Neural progenitor cell (in vitro differentiated cells): ENCODE data around the gene PRLR. TPM values are rescaled to one million over a fixed set of nuclear protein-coding genes. Genes with fewer than 3 reads are reported as not detected.

Experiments
- DNase-seq: peaks from one replicate; pipeline ENCODE4 v3.0.0-alpha.2; 2016; ENCODE audit warnings: low spot score
- H2AFZ ChIP-seq: fragments of 200-600 bp; sonication (generic); replicated peaks from 2 replicates; pipeline ENCODE4 v1.6.1; 2016; ENCODE audit warnings: antibody characterized with exemption
- H3F3A ChIP-seq: fragments of 200-600 bp; sonication (generic); 2 replicates; pipeline ENCODE4 v1.6.1; 2016; ENCODE audit warnings: antibody characterized with exemption, low read depth
- H3K27ac ChIP-seq: fragments of 200-600 bp; sonication (generic); 2 replicates; pipeline ENCODE4 v1.5.1; 2016; ENCODE audit warnings: mild to moderate bottlenecking
- H3K27me3 ChIP-seq: fragments of 200-600 bp; sonication (generic); 2 replicates; pipeline ENCODE4 v1.6.1; 2016; ENCODE audit warnings: mild to moderate bottlenecking, moderate library complexity
- H3K36me3 ChIP-seq: fragments of 200-600 bp; sonication (generic); 2 replicates; pipeline ENCODE4 v1.5.1; 2016
- H3K4me1 ChIP-seq: fragments of 200-600 bp; sonication (generic); 2 replicates; pipeline ENCODE4 v1.6.1; 2016; ENCODE audit warnings: mixed run types
- H3K4me2 ChIP-seq: fragments of 200-600 bp; sonication (generic); 2 replicates; pipeline ENCODE4 v1.6.1; 2016
- H3K4me3 ChIP-seq: fragments of 200-600 bp; sonication (generic); 2 replicates; pipeline ENCODE4 v1.5.1; 2016
- H3K79me2 ChIP-seq: fragments of 200-600 bp; sonication (generic); 2 replicates; pipeline ENCODE4 v1.6.1; 2016; ENCODE audit warnings: low read depth
- H3K9ac ChIP-seq: fragments of 200-600 bp; sonication (generic); 2 replicates; pipeline ENCODE4 v1.6.1; 2016
- H3K9me3 ChIP-seq: fragments of 200-600 bp; sonication (generic); 2 replicates; pipeline ENCODE4 v1.5.1; 2016; ENCODE audit warnings: low read depth
- H4K20me1 ChIP-seq: fragments of 200-600 bp; sonication (generic); 2 replicates; pipeline ENCODE4 v1.6.1; 2016; ENCODE audit warnings: low read depth
- H3K27ac Mint-ChIP-seq: 3 replicates; pipeline ENCODE4 v1.8.0; 2021; ENCODE audit warnings: mixed read lengths
- H3K27me3 Mint-ChIP-seq: 2 replicates; pipeline ENCODE4 v1.8.0; 2022; ENCODE audit warnings: low read depth, mild to moderate bottlenecking, inconsistent platforms, moderate library complexity, mixed read lengths; ENCODE audit not compliant: insufficient read depth
- H3K36me3 Mint-ChIP-seq: 3 replicates; pipeline ENCODE4 v1.8.0; 2021; ENCODE audit warnings: mixed read lengths
- H3K4me1 Mint-ChIP-seq: 3 replicates; pipeline ENCODE4 v1.8.0; 2021; ENCODE audit warnings: mixed read lengths
- H3K4me3 Mint-ChIP-seq: 3 replicates; pipeline ENCODE4 v1.8.0; 2021; ENCODE audit warnings: mild to moderate bottlenecking, moderate library complexity, mixed read lengths
- H3K9me3 Mint-ChIP-seq: 3 replicates; pipeline ENCODE4 v1.8.0; 2020; ENCODE audit warnings: mixed read lengths
- EZH2 ChIP-seq: fragments of 200-600 bp; sonication (generic); IDR thresholded peaks from 2 replicates; pipeline ENCODE4 v1.6.1; 2017; ENCODE audit warnings: antibody characterized with exemption, mild to moderate bottlenecking, moderate library complexity
- EZH2phosphoT487 ChIP-seq: fragments of 200-600 bp; sonication (generic); IDR thresholded peaks from 2 replicates; pipeline ENCODE4 v1.6.1; 2017; ENCODE audit warnings: antibody characterized with exemption
- total RNA-seq: library from RNA; depleted of rRNA; stranded (reverse); fragments of >200 nt; gene quantifications from 2 replicates; pipeline ENCODE4 v1.2.3, GENCODE V29; 2015; ENCODE audit warnings: low replicate concordance
- TF ChIP-seq, protein P1 (sequence below): fragments of 200-600 bp; sonication (generic); IDR thresholded peaks from 2 replicates; pipeline ENCODE4 v1.5.1; 2017; ENCODE audit warnings: antibody characterized with exemption, mild to moderate bottlenecking

PRLR gene
- total RNA-seq, 1 donor from 2014 or later: 0.51 TPM

DNA sequence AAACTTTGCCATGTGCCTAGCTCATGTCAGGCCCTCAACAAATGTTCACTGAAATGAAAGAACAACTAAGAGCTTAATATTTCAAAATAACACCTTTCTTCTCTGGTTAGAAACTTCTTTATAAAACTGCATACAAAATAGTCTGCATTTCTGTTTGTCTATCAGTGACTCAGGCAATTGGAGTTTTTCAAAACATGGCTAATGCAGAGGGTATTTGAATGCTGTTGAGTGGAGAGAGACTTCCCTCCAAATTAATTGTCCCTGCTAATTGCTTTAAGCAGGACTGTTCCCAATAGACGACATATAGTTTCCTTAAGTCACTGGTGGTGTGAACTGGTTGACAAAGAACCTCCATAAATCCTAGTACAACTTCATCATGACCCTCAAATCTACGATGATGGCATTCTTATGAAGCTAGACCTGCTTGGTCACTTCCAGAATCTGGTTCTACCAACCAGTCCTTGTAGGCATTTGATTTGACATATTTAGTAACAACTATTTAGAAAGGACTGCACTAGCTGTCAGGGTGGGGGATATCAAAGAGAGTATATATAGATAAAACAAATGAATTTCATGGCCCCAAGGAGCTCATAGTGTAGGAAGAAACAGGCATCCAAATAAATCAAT lies 84.5 kb downstream of the PRLR start:
- Mint-ChIP-seq H3K27ac (no peak overlapping the region), H3K27me3 (peaks cover 2% of the 10 kb centered on the region), H3K4me3 (no peak overlapping the region), H3K4me1 (peaks cover 9% of the 10 kb centered on the region), H3K9me3 (no peaks in the 10 kb centered on the region), H3K36me3 (no peaks in the 10 kb centered on the region)
- peaks cover 12% of the 10 kb centered on the region for H3K4me1 ChIP-seq
- H3K9me3 ChIP-seq: no peaks in the 10 kb centered on the region
- peaks cover 11% of the 10 kb centered on the region for H3F3A ChIP-seq
- no peak for DNase-seq
- H3K4me2 ChIP-seq: no peak overlapping the region
- no peaks in the 10 kb centered on the region for H4K20me1 ChIP-seq
- no peaks in the 10 kb centered on the region for H3K79me2 ChIP-seq
- no peaks in the 10 kb centered on the region for H3K27me3 ChIP-seq
- H3K36me3 ChIP-seq: no peaks in the 10 kb centered on the region
- no peak overlapping the region for H3K27ac ChIP-seq
- H3K4me3 ChIP-seq: no peak overlapping the region
- H3K9ac ChIP-seq: no peak overlapping the region
- no peak for TF ChIP-seq EZH2phosphoT487
- no peak for TF ChIP-seq EZH2
- TF ChIP-seq, protein P1, sequence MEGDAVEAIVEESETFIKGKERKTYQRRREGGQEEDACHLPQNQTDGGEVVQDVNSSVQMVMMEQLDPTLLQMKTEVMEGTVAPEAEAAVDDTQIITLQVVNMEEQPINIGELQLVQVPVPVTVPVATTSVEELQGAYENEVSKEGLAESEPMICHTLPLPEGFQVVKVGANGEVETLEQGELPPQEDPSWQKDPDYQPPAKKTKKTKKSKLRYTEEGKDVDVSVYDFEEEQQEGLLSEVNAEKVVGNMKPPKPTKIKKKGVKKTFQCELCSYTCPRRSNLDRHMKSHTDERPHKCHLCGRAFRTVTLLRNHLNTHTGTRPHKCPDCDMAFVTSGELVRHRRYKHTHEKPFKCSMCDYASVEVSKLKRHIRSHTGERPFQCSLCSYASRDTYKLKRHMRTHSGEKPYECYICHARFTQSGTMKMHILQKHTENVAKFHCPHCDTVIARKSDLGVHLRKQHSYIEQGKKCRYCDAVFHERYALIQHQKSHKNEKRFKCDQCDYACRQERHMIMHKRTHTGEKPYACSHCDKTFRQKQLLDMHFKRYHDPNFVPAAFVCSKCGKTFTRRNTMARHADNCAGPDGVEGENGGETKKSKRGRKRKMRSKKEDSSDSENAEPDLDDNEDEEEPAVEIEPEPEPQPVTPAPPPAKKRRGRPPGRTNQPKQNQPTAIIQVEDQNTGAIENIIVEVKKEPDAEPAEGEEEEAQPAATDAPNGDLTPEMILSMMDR: no peak
- H2AFZ ChIP-seq: no peak overlapping the region

DNA sequence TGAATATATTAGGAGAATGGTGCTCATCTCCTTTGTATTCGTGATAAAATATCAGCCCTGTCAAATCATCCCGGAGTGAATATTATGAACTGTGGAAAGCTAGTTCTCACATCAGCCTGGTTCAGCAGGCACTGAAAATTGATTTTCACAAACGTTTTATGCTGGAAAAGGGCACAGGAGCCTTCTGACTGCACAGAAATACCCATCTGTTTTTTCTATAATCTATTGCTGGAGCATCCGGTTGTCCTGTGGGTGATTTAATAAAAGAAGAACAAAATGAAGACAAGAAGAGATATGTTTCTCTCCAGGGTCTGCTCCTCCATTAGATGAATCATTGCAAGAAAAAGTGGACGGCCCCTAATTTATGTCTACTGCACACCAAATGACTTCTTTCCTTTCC lies 85.3 kb downstream of the PRLR start:
- H3K4me3 ChIP-seq: no peak overlapping the region
- Mint-ChIP-seq H3K4me1 (peaks cover 9% of the 10 kb centered on the region), H3K36me3 (no peaks in the 10 kb centered on the region), H3K4me3 (no peak overlapping the region), H3K27me3 (peaks cover 2% of the 10 kb centered on the region), H3K9me3 (no peaks in the 10 kb centered on the region), H3K27ac (no peak overlapping the region)
- H3K4me1 ChIP-seq: peaks cover 12% of the 10 kb centered on the region
- H3K4me2 ChIP-seq: no peak overlapping the region
- no peak for DNase-seq
- H3K9ac ChIP-seq: no peak overlapping the region
- H4K20me1 ChIP-seq: no peaks in the 10 kb centered on the region
- H3K79me2 ChIP-seq: no peaks in the 10 kb centered on the region
- peaks cover 11% of the 10 kb centered on the region for H3F3A ChIP-seq
- no peaks in the 10 kb centered on the region for H3K36me3 ChIP-seq
- TF ChIP-seq, protein P1: no peak
- TF ChIP-seq EZH2phosphoT487: no peak
- TF ChIP-seq EZH2: no peak
- H3K27me3 ChIP-seq: no peaks in the 10 kb centered on the region
- no peak overlapping the region for H2AFZ ChIP-seq
- no peaks in the 10 kb centered on the region for H3K9me3 ChIP-seq
- no peak overlapping the region for H3K27ac ChIP-seq

DNA sequence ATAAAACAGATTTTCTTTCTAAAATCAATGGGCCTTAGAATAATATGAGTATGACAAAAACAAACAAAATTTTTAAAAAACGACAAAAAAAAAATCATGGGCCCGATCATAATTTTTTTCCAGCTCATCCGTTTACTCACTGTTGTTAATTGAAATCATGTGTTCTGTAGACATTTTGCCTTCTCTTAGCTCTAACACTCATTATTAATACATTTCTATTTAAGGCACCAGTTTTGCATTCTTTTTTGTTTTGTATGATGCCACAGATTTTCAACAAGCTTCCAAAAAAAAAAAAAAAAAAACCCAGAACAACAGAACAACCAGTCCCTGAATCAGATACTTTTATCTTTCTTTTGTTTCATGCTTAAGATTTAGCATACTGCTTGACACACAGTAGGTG lies 86.4 kb downstream of the PRLR start:
- TF ChIP-seq EZH2 (no peak), EZH2phosphoT487 (no peak)
- TF ChIP-seq, protein P1: no peak
- Histone ChIP-seq H4K20me1 (no peaks in the 10 kb centered on the region), H3K4me2 (no peak overlapping the region), H3K9me3 (no peaks in the 10 kb centered on the region), H3K27ac (no peak overlapping the region), H2AFZ (no peak overlapping the region), H3K9ac (no peak overlapping the region), H3K36me3 (no peaks in the 10 kb centered on the region), H3K4me1 (peaks cover 12% of the 10 kb centered on the region), H3K4me3 (no peak overlapping the region), H3K27me3 (no peaks in the 10 kb centered on the region), H3K79me2 (no peaks in the 10 kb centered on the region), H3F3A (peaks cover 11% of the 10 kb centered on the region)
- Mint-ChIP-seq H3K27me3 (peaks cover 2% of the 10 kb centered on the region), H3K4me1 (peaks cover 9% of the 10 kb centered on the region), H3K9me3 (no peaks in the 10 kb centered on the region), H3K4me3 (no peak overlapping the region), H3K27ac (no peak overlapping the region), H3K36me3 (no peaks in the 10 kb centered on the region)
- DNase-seq: no peak
